Measurements from ENCODE around the gene SFMBT1.

DNA sequence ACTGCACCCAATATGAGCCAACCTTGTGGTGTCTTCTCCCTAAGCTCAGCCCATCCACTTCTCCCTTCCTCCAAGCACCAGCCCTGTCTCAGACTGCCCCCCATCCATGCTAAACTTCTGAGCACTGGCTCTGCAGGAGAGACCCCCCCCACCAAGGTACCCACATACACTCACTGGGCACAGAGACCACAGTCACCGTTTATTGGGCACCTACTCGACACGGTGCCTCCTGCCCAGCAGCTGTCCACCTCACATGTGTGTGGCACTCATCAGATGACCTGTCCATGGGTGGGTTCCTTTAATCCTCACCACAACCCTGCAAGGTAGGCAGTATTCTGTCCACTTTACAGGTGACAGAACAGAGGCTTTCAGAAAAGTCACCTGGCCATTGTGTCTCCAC, 22.3 kb upstream of the SFMBT1 start:
- TF ChIP-seq CTCF (conservative IDR thresholded peaks at IDR 0.05 in 1 of 2, IDR thresholded peaks at IDR 0.05 in 1 of 2; ENCODE audit: extremely low read depth in 1 of 2, insufficient read depth in 1 of 2, low read depth in 1 of 2, low read length in 2 of 2) (no peak), EZH2 (IDR thresholded peaks at IDR 0.05; ENCODE audit: borderline replicate concordance, low read length) (no peak)

All from mammary epithelial cell (primary cell).